Common myeloid progenitor, CD34-positive (primary cell): ENCODE data around the gene ATXN1.
A peak's percentile ranks its signal among the peaks of the same experiment; 100 is the strongest.

ENCODE experiments used
- CTCF ChIA-PET: fragments of 350-600 bp; sonication (Branson Sonifier 250); formaldehyde crosslinking; loops from one replicate; lab custom pipeline; 2021; ENCODE audit warnings: antibody characterized with exemption; lab: Charles Lee
- POLR2A ChIA-PET: fragments of 350-600 bp; sonication (Branson Sonifier 250); formaldehyde crosslinking; loops from one replicate; lab custom pipeline; 2021; ENCODE audit warnings: antibody characterized with exemption; lab: Charles Lee
- DNase-seq, 3 donors: peaks; one replicate each; pipeline versions ENCODE4 v3.0.0 to v3.0.0-alpha.2; 2013
- H3K27ac ChIP-seq, 2 experiments: 1 replicate in 1 of 2; 2 replicates in 1 of 2; pipeline ENCODE4 v1.7.0; 2013; ENCODE audit warnings: inconsistent platforms in 2 of 2, low read length in 2 of 2, mild to moderate bottlenecking in 2 of 2, low read depth in 1 of 2, moderate library complexity in 1 of 2; ENCODE audit not compliant: severe bottlenecking in 2 of 2, insufficient read depth in 1 of 2, poor library complexity in 1 of 2
- H3K27me3 ChIP-seq, 5 experiments: replicated peaks in 2 of 5; 1 replicate in 3 of 5; 2 replicates in 2 of 5; pipeline versions ENCODE4 v1.6.1 to v1.7.0; 2013; ENCODE audit warnings: low read length in 4 of 5, mild to moderate bottlenecking in 2 of 5, moderate library complexity in 2 of 5, inconsistent platforms in 1 of 5; ENCODE audit not compliant: insufficient read depth in 5 of 5, control insufficient read depth in 4 of 5
- H3K36me3 ChIP-seq, 4 experiments: 1 replicate in 2 of 4; 2 replicates in 2 of 4; pipeline versions ENCODE4 v1.6.1 to v1.7.0; 2013; ENCODE audit warnings: low read length in 3 of 4, control low read depth in 1 of 4, mild to moderate bottlenecking in 1 of 4; ENCODE audit not compliant: control insufficient read depth in 4 of 4, insufficient read depth in 4 of 4
- H3K4me1 ChIP-seq, 4 experiments: 1 replicate in 3 of 4; 2 replicates in 1 of 4; pipeline versions ENCODE4 v1.6.1 to v1.7.1; 2013; ENCODE audit warnings: low read length in 3 of 4, mild to moderate bottlenecking in 3 of 4, control low read depth in 1 of 4, inconsistent platforms in 1 of 4, moderate library complexity in 1 of 4; ENCODE audit not compliant: control insufficient read depth in 4 of 4, insufficient read depth in 4 of 4; ENCODE audit errors: control extremely low read depth in 1 of 4
- H3K4me3 ChIP-seq, 7 experiments: 1 replicate in 4 of 7; 2 replicates in 3 of 7; pipeline versions ENCODE4 v1.5.1 to v1.7.0; 2013; ENCODE audit warnings: mild to moderate bottlenecking in 7 of 7, low read length in 6 of 7, moderate library complexity in 6 of 7, inconsistent platforms in 2 of 7, low read depth in 2 of 7, control low read depth in 1 of 7; ENCODE audit not compliant: insufficient read depth in 4 of 7, control insufficient read depth in 1 of 7; ENCODE audit errors: extremely low read depth in 1 of 7
- H3K9me3 ChIP-seq, 5 experiments: 1 replicate in 4 of 5; 2 replicates in 1 of 5; pipeline versions ENCODE4 v1.6.1 to v1.7.1; 2013; ENCODE audit warnings: low read length in 4 of 5, mild to moderate bottlenecking in 2 of 5, inconsistent platforms in 1 of 5, low read depth in 1 of 5, moderate library complexity in 1 of 5; ENCODE audit not compliant: control insufficient read depth in 4 of 5, insufficient read depth in 2 of 5; ENCODE audit errors: control extremely low read depth in 1 of 5
- WGBS: methylation state at CpG from one replicate; pipeline ENCODE4 v1.1.5; 2013; ENCODE audit not compliant: insufficient coverage; 5-methylcytosine and 5-hydroxymethylcytosine counted together

Gene ATXN1

DNA sequence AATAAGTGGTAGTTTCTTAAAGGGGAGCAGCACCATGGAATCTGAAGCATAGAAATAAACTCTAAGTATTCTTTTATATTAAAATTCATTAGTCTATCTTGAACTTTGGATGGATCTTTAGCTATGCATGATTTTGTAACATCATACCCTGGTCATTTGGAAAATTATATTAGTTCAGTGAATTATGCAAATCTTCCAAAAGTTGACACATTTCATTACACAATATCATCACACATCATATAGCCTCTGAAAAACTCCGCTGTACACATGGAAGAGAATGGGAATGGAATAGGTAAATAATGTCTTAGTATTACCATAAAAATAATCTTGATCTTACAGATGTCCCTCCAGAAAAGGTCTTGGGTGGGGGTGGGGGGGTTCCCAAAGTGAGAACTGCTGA, 96.1 kb downstream of the ATXN1 start:
- no CpG with 5 or more reads among the region's 1 CpG for WGBS
- Histone ChIP-seq H3K4me3 (no peak overlapping the region), H3K27ac (no peak overlapping the region), H3K4me1 (peaks cover 2 to 19% (median 14%) of the 10 kb centered on the region in 4 experiments), H3K36me3 (peaks cover 0 to 8% (median 3%) of the 10 kb centered on the region in 4 experiments), H3K9me3 (peaks cover 2 to 7% (median 4%) of the 10 kb centered on the region in 5 experiments), H3K27me3 (no peaks in the 10 kb centered on the region)
- no peak for DNase-seq
- CTCF ChIA-PET, result interaction anchor here (0.6 to 1.6 kb wide), 2 partner anchors 17 to 19 kb away, joined by 3 to 5 read pairs; no protein-coding TSS in a partner anchor
- POLR2A ChIA-PET, result no interaction called here

DNA sequence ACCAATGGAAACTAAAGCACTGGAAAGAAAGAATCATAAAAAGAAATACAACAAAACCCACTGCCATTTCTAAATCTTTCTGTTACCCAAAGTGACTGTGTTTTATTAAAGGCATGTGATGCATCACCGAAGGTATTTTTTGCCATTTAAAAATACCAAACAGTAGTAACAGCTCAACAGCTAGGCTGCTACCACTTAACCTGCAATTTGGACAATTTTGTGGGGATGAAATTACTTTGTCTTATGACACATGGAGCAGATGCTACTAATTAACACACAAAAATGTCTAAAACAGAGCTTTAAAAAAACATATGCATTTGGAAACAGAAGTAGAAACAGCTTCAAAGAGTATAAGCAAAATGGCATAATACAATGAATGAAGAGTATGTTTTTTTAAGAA, 97.4 kb downstream of the ATXN1 start:
- no peak overlapping the region for H3K4me3 ChIP-seq
- no CpG with 5 or more reads among the region's 1 CpG for WGBS
- H3K9me3 ChIP-seq, result peaks cover 2 to 7% (median 4%) of the 10 kb centered on the region in 5 experiments
- peaks cover 6 to 18% (median 10%) of the 10 kb centered on the region in 4 experiments for H3K4me1 ChIP-seq
- no peak overlapping the region for H3K27ac ChIP-seq
- POLR2A ChIA-PET, result no interaction called here
- no peaks in the 10 kb centered on the region for H3K27me3 ChIP-seq
- no peak for DNase-seq
- CTCF ChIA-PET, result interaction anchor here (1.6 kb wide), 1 partner anchor 19 kb away, joined by 5 read pairs; no protein-coding TSS in a partner anchor
- H3K36me3 ChIP-seq, result peaks cover 0 to 8% (median 3%) of the 10 kb centered on the region in 4 experiments

DNA sequence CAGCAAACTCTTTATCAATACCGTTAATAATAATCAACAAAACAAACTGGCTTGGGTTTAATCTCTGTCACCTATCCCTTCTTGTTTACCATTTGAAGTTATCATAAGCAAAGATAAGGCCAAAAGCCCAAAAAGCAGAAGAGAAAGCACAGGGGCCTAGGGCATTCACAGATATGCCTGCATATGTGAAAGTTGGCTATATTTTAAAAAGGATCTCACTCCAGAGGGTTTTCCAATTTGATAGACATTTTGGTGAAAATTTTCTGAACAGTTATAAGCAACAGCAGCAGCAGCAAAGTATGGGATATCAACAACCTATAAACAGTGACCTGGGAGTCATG, 101.1 kb downstream of the ATXN1 start:
- ChIA-PET POLR2A (no interaction called here), CTCF (interaction anchor here (0.6 to 0.7 kb wide), 2 partner anchors 40 to 68 kb away, joined by 3 read pairs; no protein-coding TSS in a partner anchor)
- H3K27me3 ChIP-seq, result no peaks in the 10 kb centered on the region

DNA sequence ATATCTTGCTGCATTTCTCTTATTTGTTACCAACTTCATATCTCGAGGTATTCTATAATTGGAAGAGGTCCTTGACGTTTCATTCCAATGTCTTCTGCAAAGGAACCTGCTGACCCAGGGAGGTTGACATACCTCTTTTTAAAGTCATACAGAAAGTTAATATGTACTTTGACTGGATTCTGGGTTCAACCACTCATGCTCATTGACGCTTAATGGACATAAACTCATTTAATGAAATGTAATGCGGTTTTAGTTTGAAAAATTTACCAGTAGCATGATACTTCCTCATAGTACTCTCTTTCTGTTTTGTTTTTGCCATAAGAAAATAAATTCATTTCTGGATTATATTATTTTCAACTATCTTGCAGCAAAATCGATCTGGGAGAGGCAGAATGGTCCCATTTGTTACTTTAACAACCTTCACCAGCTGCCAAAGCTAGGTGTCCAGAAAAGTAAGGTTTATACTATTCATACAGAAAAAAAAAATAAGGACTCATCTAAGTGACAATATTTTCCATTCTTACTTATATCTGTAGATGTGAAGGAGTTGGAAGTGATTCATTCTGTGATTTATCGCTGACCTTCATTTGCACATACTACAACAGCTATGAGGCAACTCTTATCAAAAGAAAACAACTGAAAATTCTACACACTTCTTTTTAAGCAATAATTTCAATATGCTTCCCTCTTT, 101.6 kb downstream of the ATXN1 start:
- no peaks in the 10 kb centered on the region for H3K27me3 ChIP-seq
- peak overlapping the region in 2 of 7 experiments; percentile 6 to 19 for H3K4me3 ChIP-seq
- peaks cover 2 to 7% (median 4%) of the 10 kb centered on the region in 5 experiments for H3K9me3 ChIP-seq
- no CpG with 5 or more reads among the region's 6 CpGs for WGBS
- H3K4me1 ChIP-seq, result peaks cover 5 to 25% (median 10%) of the 10 kb centered on the region in 4 experiments
- H3K27ac ChIP-seq, result peak overlapping the region in 1 of 2 experiments; percentile 36
- ChIA-PET POLR2A (no interaction called here), CTCF (interaction anchor here (0.6 to 0.7 kb wide), 2 partner anchors 41 to 69 kb away, joined by 3 read pairs; no protein-coding TSS in a partner anchor)
- peak in 2 of 3 donors; percentile 46 to 69 for DNase-seq
- H3K36me3 ChIP-seq, result peaks cover 0 to 8% (median 3%) of the 10 kb centered on the region in 4 experiments

More for the DNA sequence above, 101.1 kb downstream of the ATXN1 start:
- H3K4me3 ChIP-seq, result no peak overlapping the region
- H3K36me3 ChIP-seq, result peaks cover 0 to 8% (median 3%) of the 10 kb centered on the region in 4 experiments
- 22% methylated on average over 1 of the region's 1 CpG for WGBS
- peaks cover 2 to 7% (median 4%) of the 10 kb centered on the region in 5 experiments for H3K9me3 ChIP-seq
- DNase-seq, result peak in 2 of 3 donors; percentile 44 to 62
- H3K4me1 ChIP-seq, result peaks cover 5 to 20% (median 8%) of the 10 kb centered on the region in 4 experiments
- H3K27ac ChIP-seq, result peak overlapping the region in 1 of 2 experiments; percentile 18

DNA sequence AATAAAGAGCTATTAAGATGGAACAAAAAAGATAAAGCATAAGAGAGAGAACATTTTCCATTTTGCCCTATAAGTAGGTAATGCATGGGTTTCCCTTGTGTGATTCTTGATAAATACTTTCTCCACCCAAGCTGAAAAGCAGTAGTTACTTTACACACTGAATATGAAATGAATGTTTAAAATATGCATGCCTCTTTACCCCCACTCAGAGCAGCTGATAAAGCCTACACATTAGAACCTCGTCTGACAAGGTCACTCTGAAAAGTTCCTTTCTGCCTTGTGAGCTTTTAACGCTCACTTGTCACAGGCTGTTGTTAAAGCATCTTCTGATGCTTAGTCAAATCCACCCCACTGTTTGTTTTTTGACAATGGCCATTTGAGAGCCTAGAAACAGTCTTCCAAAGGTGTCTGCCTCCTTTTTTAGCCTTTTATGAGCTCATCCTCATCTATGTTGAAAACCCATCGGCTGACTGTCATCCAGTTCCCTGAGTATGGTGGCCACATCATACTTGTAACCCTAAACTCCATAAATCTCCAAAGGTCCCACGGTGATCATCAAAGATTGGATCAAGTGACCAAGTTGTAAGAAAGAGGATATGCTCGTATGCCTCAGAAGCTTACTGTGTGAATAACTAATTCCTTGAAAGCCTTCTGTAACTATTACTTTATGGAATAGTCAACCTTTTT, 102.8 kb downstream of the ATXN1 start:
- WGBS, result 60% methylated on average over 4 of the region's 5 CpGs
- CTCF ChIA-PET, result interaction anchor here (1.2 to 1.6 kb wide), 2 partner anchors 22 to 57 kb away, joined by 3 read pairs; no protein-coding TSS in a partner anchor

DNA sequence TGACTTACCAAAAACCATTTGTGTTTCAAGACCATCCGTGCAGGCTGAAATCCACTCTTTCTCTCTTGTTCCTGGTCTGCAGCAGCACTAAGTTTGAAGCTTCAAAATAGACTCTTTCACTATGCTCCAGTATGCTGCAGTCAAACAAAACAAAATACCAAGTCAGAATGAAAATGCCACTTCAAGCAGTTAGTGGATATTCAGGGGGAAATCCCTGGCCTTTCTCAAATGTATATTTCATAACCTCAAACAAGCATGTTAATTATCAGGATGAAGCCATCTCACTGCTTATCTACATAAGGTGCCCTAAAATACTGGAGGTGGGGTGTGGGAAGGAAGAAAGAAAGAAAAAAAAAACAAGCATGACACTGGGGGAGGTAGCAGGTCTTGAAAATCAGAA, 103.5 kb downstream of the ATXN1 start:
- Histone ChIP-seq H3K4me3 (no peak overlapping the region), H3K27ac (no peak overlapping the region), H3K27me3 (no peaks in the 10 kb centered on the region), H3K4me1 (peaks cover 5 to 28% (median 12%) of the 10 kb centered on the region in 4 experiments), H3K9me3 (peaks cover 2 to 7% (median 4%) of the 10 kb centered on the region in 5 experiments), H3K36me3 (peaks cover 0 to 8% (median 3%) of the 10 kb centered on the region in 4 experiments)
- 100% methylated on average over 1 of the region's 1 CpG for WGBS
- ChIA-PET POLR2A (no interaction called here), CTCF (interaction anchor here (1.2 to 1.6 kb wide), 2 partner anchors 23 to 58 kb away, joined by 3 read pairs; no protein-coding TSS in a partner anchor)
- DNase-seq, result no peak

More for the DNA sequence above, 102.8 kb downstream of the ATXN1 start:
- peaks cover 2 to 7% (median 4%) of the 10 kb centered on the region in 5 experiments for H3K9me3 ChIP-seq
- no peak for DNase-seq
- no peaks in the 10 kb centered on the region for H3K27me3 ChIP-seq
- POLR2A ChIA-PET, result no interaction called here
- peaks cover 0 to 8% (median 3%) of the 10 kb centered on the region in 4 experiments for H3K36me3 ChIP-seq
- peaks cover 5 to 28% (median 12%) of the 10 kb centered on the region in 4 experiments for H3K4me1 ChIP-seq
- no peak overlapping the region for H3K4me3 ChIP-seq
- H3K27ac ChIP-seq, result no peak overlapping the region
